NCI-H128 (cell line): ENCODE results near the gene CDKAL1.
"Not testable (repeated sequence)": the region's sequence is repeated elsewhere in the genome, so short reads cannot be mapped to it uniquely, and the experiment has no call there.

Experiments used
- DNase-seq: peaks from one replicate; lab custom pipeline; 2025; ENCODE audit not compliant: unreplicated experiment; lab: John Stamatoyannopoulos, UW

CDKAL1 gene

GRCh38 chr6:21091411-21091810, 557.2 kb downstream of the CDKAL1 start:
- DNase-seq = no peak

- not testable (repeated sequence) for DNase-seq
Measured at GRCh38 chr6:21092231-21092772, 558.0 kb downstream of the CDKAL1 start.

- DNase-seq = no peak
Measured at GRCh38 chr6:21095462-21095861, 561.2 kb downstream of the CDKAL1 start.

- no peak for DNase-seq
Measured at GRCh38 chr6:21098134-21098533, 563.9 kb downstream of the CDKAL1 start.

- DNase-seq = no peak
Measured at GRCh38 chr6:21098744-21099143, 564.5 kb downstream of the CDKAL1 start.

- no peak for DNase-seq
Measured at GRCh38 chr6:21099338-21100314, 565.4 kb downstream of the CDKAL1 start.

- DNase-seq = no peak
Measured at GRCh38 chr6:21100991-21101390, 566.7 kb downstream of the CDKAL1 start.

- DNase-seq = no peak
Measured at GRCh38 chr6:21101694-21102093, 567.4 kb downstream of the CDKAL1 start.

GRCh38 chr6:21102201-21102600, 567.9 kb downstream of the CDKAL1 start:
- no peak for DNase-seq

GRCh38 chr6:21102624-21103023, 568.4 kb downstream of the CDKAL1 start:
- DNase-seq = no peak

- DNase-seq = no peak
Measured at GRCh38 chr6:21103626-21104224, 569.5 kb downstream of the CDKAL1 start.

- no peak for DNase-seq
Measured at GRCh38 chr6:21104288-21104687, 570.0 kb downstream of the CDKAL1 start.

- no peak for DNase-seq
Measured at GRCh38 chr6:21107796-21108195, 573.5 kb downstream of the CDKAL1 start.

- no peak for DNase-seq
Measured at GRCh38 chr6:21109391-21110178, 575.3 kb downstream of the CDKAL1 start.

GRCh38 chr6:21110684-21111083, 576.4 kb downstream of the CDKAL1 start:
- no peak for DNase-seq

GRCh38 chr6:21111093-21111725, 577.0 kb downstream of the CDKAL1 start:
- DNase-seq = no peak

- peak; percentile 79 for DNase-seq
Measured at GRCh38 chr6:21115111-21115510, 580.9 kb downstream of the CDKAL1 start.

GRCh38 chr6:21116736-21117135, 582.5 kb downstream of the CDKAL1 start:
- DNase-seq = no peak

GRCh38 chr6:21118216-21118780, 584.0 kb downstream of the CDKAL1 start:
- no peak for DNase-seq

- DNase-seq = no peak
Measured at GRCh38 chr6:21121636-21122136, 587.4 kb downstream of the CDKAL1 start.
